Esophagus squamous epithelium (tissue), 5 donors: ENCODE measurements around the gene IRF3. TPM values are rescaled to one million over a fixed set of nuclear protein-coding genes. Genes with fewer than 3 reads are reported as not detected.

Experiments used
- DNase-seq: peaks from one replicate; lab custom pipeline; 2025; lab: John Stamatoyannopoulos, UW
- H3K27ac ChIP-seq, 4 donors: fragments of 200-600 bp; sonication (generic); one replicate each; pipeline ENCODE4 v1.5.1; 2016 to 2019; ENCODE audit warnings: mild to moderate bottlenecking in 1 of 4
- H3K27me3 ChIP-seq, 4 donors: fragments of 200-600 bp; sonication (generic); 1 replicate in 3 of 4; 2 replicates in 1 of 4; pipeline versions ENCODE4 v1.5.1 to v1.6.0; 2017 to 2021; ENCODE audit warnings: antibody characterized with exemption in 1 of 4
- H3K36me3 ChIP-seq, 3 donors: fragments of 200-600 bp; sonication (generic); one replicate each; pipeline ENCODE4 v1.5.1; 2016 to 2019
- H3K4me1 ChIP-seq, 3 donors: fragments of 200-600 bp; sonication (generic); one replicate each; pipeline ENCODE4 v1.5.1; 2017 to 2019
- H3K4me3 ChIP-seq, 4 donors: fragments of 200-600 bp; sonication (generic); 1 replicate in 3 of 4; 2 replicates in 1 of 4; pipeline ENCODE4 v1.5.1; 2016 to 2019; ENCODE audit warnings: mild to moderate bottlenecking in 2 of 4, moderate library complexity in 1 of 4
- H3K9me3 ChIP-seq, 3 donors: fragments of 200-600 bp; sonication (generic); one replicate each; pipeline ENCODE4 v1.5.1; 2016 to 2019
- POLR2A ChIP-seq, 4 donors: fragments of 450-650 bp; IDR thresholded peaks; one replicate each; pipeline ENCODE4 v1.6.1; 2017; ENCODE audit warnings: antibody characterized with exemption in 4 of 4, mild to moderate bottlenecking in 4 of 4, moderate library complexity in 3 of 4
- WGBS, 2 donors: methylation state at CpG; one replicate each; pipeline ENCODE4 v1.1.5; 2018; 5-methylcytosine and 5-hydroxymethylcytosine counted together
- intact Hi-C: fragments of 100-400 bp; cut with DNase I; formaldehyde crosslinking; loops from one replicate; pipeline ENCODE4 v1.15.0; 2022
- total RNA-seq, 4 donors: library from RNA; depleted of rRNA; stranded (reverse); fragments of >200 nt; gene quantifications; one replicate each; pipeline ENCODE4 v1.1.0, GENCODE V29; 2016
- TF ChIP-seq, protein P1 (sequence below), 6 experiments: fragments of 450-650 bp in 4 of 6; fragments of 200-600 bp in 2 of 6; sonication (generic) in 2 of 6; IDR thresholded peaks; one replicate each; pipeline ENCODE4 v1.5.1; 2016 to 2019; ENCODE audit warnings: antibody characterized with exemption in 6 of 6, mild to moderate bottlenecking in 4 of 6, moderate library complexity in 4 of 6
- donor health status: DM: yes; HTN: yes; CAD: no.

IRF3 gene
- total RNA-seq, 4 donors from 2014 or later = 33.5 to 69.1 (median 49.4) TPM

GRCh38 chr19:49646586-49646985, 19.1 kb downstream of the IRF3 start:
- Histone ChIP-seq H3K9me3 (no peaks in the 10 kb centered on the region), H3K36me3 (peaks cover 13 to 73% (median 26%) of the 10 kb centered on the region in 3 donors), H3K4me3 (no peak overlapping the region), H3K27ac (no peak overlapping the region), H3K4me1 (peaks cover 9 to 34% (median 14%) of the 10 kb centered on the region in 3 donors), H3K27me3 (no peaks in the 10 kb centered on the region)
- intact Hi-C loops = no loop called here
- DNase-seq = no peak
- 93 to 94% methylated on average over 4 to 12 of the region's 17 CpGs for WGBS, 2 donors
- TF ChIP-seq, protein P1, sequence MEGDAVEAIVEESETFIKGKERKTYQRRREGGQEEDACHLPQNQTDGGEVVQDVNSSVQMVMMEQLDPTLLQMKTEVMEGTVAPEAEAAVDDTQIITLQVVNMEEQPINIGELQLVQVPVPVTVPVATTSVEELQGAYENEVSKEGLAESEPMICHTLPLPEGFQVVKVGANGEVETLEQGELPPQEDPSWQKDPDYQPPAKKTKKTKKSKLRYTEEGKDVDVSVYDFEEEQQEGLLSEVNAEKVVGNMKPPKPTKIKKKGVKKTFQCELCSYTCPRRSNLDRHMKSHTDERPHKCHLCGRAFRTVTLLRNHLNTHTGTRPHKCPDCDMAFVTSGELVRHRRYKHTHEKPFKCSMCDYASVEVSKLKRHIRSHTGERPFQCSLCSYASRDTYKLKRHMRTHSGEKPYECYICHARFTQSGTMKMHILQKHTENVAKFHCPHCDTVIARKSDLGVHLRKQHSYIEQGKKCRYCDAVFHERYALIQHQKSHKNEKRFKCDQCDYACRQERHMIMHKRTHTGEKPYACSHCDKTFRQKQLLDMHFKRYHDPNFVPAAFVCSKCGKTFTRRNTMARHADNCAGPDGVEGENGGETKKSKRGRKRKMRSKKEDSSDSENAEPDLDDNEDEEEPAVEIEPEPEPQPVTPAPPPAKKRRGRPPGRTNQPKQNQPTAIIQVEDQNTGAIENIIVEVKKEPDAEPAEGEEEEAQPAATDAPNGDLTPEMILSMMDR (IDR thresholded peaks at IDR 0.05) = no peak
- TF ChIP-seq POLR2A (IDR thresholded peaks at IDR 0.05) = no peak

- no peaks in the 10 kb centered on the region for H3K9me3 ChIP-seq
- WGBS, 2 donors = 88 to 100% methylated on average over 2 to 4 of the region's 13 CpGs
- no peak for DNase-seq
- intact Hi-C loops = no loop called here
- no peaks in the 10 kb centered on the region for H3K27me3 ChIP-seq
- no peak for TF ChIP-seq POLR2A (IDR thresholded peaks at IDR 0.05)
- TF ChIP-seq, protein P1 (IDR thresholded peaks at IDR 0.05) = no peak
- no peak overlapping the region for H3K4me3 ChIP-seq
- peaks cover 15 to 40% (median 17%) of the 10 kb centered on the region in 3 donors for H3K4me1 ChIP-seq
- peaks cover 8 to 67% (median 21%) of the 10 kb centered on the region in 3 donors for H3K36me3 ChIP-seq
- no peak overlapping the region for H3K27ac ChIP-seq
Measured at GRCh38 chr19:49645995-49646394, 19.7 kb downstream of the IRF3 start.

GRCh38 chr19:49645592-49645991, 20.1 kb downstream of the IRF3 start:
- no peak for DNase-seq
- no peak overlapping the region for H3K4me3 ChIP-seq
- H3K27me3 ChIP-seq = no peaks in the 10 kb centered on the region
- no peak overlapping the region for H3K27ac ChIP-seq
- intact Hi-C loops = no loop called here
- peaks cover 17 to 44% (median 19%) of the 10 kb centered on the region in 3 donors for H3K4me1 ChIP-seq
- no peak for TF ChIP-seq POLR2A (IDR thresholded peaks at IDR 0.05)
- TF ChIP-seq, protein P1 (IDR thresholded peaks at IDR 0.05) = no peak
- peaks cover 8 to 63% (median 18%) of the 10 kb centered on the region in 3 donors for H3K36me3 ChIP-seq
- no peaks in the 10 kb centered on the region for H3K9me3 ChIP-seq
- WGBS, 2 donors = 84 to 87% methylated on average over 6 to 7 of the region's 11 CpGs

GRCh38 chr19:49643466-49643865, 22.2 kb downstream of the IRF3 start:
- Histone ChIP-seq H3K36me3 (peaks cover 8 to 42% (median 14%) of the 10 kb centered on the region in 3 donors), H3K27ac (peak overlapping the region in 2 of 4 donors; percentile 97 to 98), H3K27me3 (no peaks in the 10 kb centered on the region), H3K9me3 (no peaks in the 10 kb centered on the region), H3K4me3 (peak overlapping the region in 2 of 4 donors; percentile 82 to 95), H3K4me1 (peaks cover 22 to 62% (median 27%) of the 10 kb centered on the region in 3 donors)
- intact Hi-C loops = no loop called here
- no peak for DNase-seq
- whole genome bisulfite sequencing, 2 donors = 62 to 70% methylated on average over 1 to 2 of the region's 2 CpGs
- TF ChIP-seq, protein P1 (IDR thresholded peaks at IDR 0.05) = no peak
- no peak for TF ChIP-seq POLR2A (IDR thresholded peaks at IDR 0.05)

- DNase-seq = no peak
- H3K27ac ChIP-seq = peak overlapping the region; percentile 97 to 98 (median 98)
- TF ChIP-seq, protein P1 (IDR thresholded peaks at IDR 0.05) = no peak
- no peak for TF ChIP-seq POLR2A (IDR thresholded peaks at IDR 0.05)
- H3K9me3 ChIP-seq = no peaks in the 10 kb centered on the region
- H3K27me3 ChIP-seq = no peaks in the 10 kb centered on the region
- peaks cover 8 to 33% (median 12%) of the 10 kb centered on the region in 3 donors for H3K36me3 ChIP-seq
- peak overlapping the region; percentile 82 to 97 (median 95) for H3K4me3 ChIP-seq
- whole genome bisulfite sequencing, 2 donors = 6 to 19% methylated on average over 2 to 3 of the region's 5 CpGs
- intact Hi-C loops = no loop called here
- peaks cover 28 to 71% (median 36%) of the 10 kb centered on the region in 3 donors for H3K4me1 ChIP-seq
Measured at GRCh38 chr19:49642492-49643035, 23.1 kb downstream of the IRF3 start.
